HG02981 (cell line): ENCODE results near the gene GPR161.
"Not testable (repeated sequence)": the region's sequence is repeated elsewhere in the genome, so short reads cannot be mapped to it uniquely, and the experiment has no call there.

Experiments
- ATAC-seq: cut with Tn5 transposase; IDR thresholded peaks from one replicate; pipeline ENCODE4 v1.9.1; 2021; ENCODE audit warnings: mild to moderate bottlenecking, moderate library complexity; ENCODE audit not compliant: unreplicated experiment

The GPR161 gene

GRCh38 chr1:168136709-168137514, at the start of gene GPR161:
Gene GPR161, minus strand, starts transcription at chr1:168136930. Its CDS starts 32,080 bp downstream, at chr1:168104850.
- ATAC-seq: no peak

DNA sequence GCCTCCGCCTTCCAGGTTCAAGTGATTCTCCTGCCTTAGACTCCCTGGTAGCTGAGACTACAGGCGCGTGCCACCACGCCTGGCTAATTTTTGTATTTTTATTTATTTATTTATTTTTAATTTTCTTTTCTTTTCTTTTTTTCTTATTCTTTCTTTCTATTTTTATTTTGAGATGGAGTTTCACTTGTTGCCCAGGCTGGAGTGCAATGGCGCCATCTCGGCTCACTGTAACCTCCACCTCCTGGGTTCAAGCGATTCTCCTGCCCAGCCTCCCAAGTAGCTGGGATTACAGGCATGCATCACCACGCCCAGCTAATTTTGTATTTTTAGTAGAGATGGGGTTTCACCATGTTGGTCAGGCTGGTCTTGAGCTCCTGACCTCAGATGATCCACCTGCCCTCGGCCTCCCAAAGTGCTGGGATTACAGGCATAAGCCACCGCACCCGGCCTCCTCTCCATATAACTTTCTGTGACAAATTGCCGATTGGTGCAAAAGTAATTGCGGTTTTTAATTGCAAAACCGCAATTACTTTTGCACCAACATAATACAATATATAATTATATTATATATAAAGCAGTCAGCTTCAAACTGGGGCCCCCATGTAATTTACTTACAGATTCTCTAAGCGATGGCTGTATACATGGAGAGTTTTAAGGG, 44.5 kb upstream of the GPR161 start:
- not testable (repeated sequence) for ATAC-seq

DNA sequence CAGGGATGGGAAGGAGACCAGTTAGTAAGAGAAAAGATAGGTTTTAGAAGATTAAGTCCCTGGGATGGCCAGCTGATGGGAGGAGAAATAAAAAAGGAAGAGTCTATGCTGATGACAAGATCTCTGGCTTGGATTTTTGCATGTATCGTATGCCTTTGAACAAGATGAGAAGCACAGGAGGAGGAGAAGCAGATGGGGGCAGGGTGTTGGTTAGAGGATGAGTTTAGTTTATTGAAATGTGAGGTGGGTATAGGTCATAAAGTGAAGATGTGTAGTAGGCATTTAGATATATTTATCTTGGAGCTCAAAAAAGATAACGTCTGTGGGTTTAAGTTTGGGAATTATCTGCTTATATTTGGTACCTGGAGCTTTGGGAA, 43.4 kb upstream of the GPR161 start:
- no peak for ATAC-seq

GRCh38 chr1:168179438-168180147, 42.9 kb upstream of the GPR161 start:
- no peak for ATAC-seq

DNA sequence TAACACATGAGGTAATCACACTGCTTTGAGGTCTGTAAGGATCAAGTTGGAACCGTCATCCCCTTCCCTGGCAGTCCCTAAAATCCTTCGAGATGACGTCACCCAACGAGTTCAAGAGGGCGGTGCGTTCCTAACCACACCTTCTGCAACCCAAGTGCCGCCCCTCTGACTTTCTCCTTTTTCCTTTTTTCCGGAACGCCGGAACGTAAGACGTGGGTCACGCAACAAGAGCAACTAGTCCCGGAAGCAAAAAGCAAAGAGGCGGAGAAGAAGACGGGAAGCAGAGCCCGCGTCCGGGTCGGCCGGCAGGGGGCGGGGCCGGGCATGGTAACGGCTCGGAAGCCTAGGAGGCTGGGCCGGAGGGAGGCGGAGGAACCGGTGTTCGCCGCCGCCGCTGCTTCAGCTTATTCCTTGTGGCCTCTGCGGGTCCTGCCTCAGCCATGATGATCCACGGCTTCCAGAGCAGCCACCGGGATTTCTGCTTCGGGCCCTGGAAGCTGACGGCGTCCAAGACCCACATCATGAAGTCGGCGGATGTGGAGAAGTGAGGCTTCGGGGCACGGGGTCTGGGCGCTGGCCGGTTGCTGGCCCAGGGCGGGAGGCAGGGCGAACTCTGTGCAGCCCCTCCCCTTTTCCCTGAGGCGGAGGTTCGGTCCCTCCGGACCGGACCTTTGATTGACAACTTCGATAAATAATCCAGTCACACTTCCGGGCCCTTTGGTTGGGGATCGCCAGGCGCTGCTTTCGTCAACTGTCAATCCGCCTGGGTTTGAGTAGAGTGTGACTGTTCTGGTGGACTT, 42.1 kb upstream of the GPR161 start, which contains the start of gene TIPRL:
TIPRL (plus strand) TSS at position 325 of the 800 bp plus-strand sequence; CDS start at position 441, 116 bp downstream.
- peak; percentile 87 for ATAC-seq

DNA sequence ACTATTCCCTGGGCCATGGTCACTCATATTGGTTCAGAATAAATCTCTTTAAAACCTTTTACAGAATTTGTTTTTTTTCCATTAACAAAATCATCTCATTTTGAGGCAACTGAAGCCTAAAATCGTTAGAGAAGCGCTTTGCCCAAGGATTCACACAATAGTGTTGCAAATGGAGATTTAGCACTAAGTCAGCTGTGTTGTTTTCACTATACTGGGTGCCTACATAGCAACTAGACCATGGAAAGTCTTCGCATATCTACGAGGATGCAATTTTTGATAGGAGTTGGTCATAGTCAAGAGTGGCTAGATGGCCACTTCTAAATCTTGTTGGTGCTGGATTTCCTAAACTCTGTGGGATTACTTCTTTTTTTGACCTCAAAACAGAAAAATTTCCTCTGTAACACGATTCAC, 41.5 kb upstream of the GPR161 start:
- ATAC-seq: no peak

DNA sequence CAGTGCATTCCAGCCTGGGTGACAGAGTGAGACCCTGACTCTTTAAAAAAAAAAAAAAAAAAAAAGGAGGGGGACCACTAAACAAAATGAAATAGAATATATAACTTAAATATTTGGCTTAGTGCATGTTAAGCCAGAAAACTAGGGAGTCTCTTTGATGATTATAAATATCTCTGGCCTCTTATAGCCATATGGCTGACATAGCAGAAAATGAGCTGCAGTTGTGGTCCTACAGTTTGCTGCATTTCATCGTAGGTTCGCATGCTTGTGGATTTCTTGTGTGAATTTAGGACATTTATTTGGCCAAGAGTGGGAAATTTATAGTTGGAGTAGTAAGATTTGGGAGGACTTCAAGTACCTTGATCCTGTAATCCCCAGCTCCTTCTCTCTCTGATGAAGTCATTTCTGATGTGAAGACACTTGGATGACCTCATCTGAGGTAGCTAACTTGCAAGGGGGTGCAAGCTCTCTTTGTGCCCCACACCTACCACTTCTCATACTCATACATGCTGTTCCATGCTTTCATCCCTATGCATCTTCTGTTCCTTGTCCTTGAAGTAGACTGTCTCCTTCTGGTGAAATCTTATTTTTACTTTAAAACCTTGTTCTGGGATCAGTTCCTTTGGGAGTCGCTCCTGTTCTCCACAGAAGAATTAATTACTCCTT, 35.7 kb upstream of the GPR161 start:
- ATAC-seq: no peak

GRCh38 chr1:168170564-168171508, 34.1 kb upstream of the GPR161 start:
- ATAC-seq: no peak

DNA sequence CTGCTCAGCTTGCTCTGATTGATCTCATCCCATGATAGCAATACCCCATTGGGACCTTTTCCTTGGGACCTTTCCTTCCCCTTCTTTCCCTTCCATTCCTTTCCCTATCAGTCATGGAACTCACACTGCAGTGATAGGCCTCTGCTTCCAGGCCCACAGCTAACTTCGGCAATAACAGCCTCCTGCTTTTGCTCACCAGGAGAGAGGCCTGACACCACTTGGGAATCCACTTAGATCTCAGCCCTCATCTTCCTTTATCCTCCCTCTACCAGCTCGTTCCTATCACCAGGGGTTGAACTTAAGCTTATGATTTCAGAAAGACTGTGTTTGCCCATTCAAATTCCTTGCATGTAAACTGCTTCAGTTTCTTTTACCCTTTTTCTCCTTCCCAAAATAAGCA, 31.1 kb upstream of the GPR161 start:
- ATAC-seq: no peak

- ATAC-seq: no peak
Measured at GRCh38 chr1:168164771-168165170, 28.0 kb upstream of the GPR161 start.

- ATAC-seq: no peak
Measured at GRCh38 chr1:168163670-168164069, 26.9 kb upstream of the GPR161 start.

GRCh38 chr1:168161459-168161858, 24.7 kb upstream of the GPR161 start:
- no peak for ATAC-seq

GRCh38 chr1:168159979-168160378, 23.2 kb upstream of the GPR161 start:
- ATAC-seq: no peak

DNA sequence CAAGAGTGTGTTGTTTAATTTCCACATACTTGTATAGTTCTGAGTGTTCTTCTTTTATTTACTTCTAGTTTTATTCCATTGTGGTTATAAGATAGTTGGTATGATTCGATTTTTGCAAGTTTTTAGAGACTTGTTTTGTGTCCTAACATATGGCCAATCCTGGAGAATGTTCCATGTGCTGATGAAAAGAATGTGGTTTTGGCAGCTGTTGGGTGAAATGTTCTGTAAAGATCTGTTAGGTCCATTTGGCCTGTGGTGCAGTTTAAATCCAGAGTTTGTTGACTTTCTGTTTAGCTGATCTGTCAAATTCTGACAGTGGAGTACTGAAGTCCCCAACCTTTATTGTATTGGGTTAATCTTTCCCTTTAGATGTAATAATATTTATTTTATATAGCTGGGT, 22.5 kb upstream of the GPR161 start:
- ATAC-seq: no peak

DNA sequence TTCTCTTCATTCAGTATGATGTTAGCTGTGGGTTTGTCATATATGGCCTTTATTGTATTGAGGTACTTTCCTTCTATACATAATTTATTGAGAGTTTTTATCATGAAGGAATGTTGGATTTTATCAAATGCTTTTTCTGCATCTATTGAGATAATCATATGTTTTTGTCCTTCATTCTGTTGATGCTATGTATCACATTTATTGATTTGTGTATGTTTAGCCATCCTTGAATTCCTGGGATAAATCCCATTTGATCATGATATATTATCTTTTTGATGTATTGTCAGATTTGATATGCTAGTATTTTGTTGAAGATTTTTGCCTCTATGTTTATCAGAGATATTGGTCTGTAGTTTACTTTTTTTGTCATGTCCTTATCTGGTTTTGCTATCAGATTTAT, 20.9 kb upstream of the GPR161 start:
- no peak for ATAC-seq

GRCh38 chr1:168155910-168156309, 19.2 kb upstream of the GPR161 start:
- ATAC-seq: no peak

DNA sequence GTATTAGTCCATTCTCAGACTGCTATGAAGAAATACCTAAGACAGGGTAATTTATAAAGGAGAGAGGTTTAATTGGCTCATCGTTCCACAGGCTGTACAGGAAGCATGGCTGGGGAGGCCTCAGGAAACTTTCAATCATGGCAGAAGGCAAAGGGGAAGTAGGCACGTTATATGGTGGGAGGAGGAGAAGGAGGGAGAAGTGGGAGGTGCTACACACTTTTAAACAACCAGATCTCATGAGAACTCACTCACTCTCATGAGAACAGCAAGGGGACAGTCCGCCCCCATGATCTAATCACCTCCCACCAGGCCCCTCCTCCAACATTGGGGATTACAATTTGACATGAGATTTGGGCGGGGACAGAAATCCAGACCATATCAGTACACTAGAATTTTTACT, 18.0 kb upstream of the GPR161 start:
- ATAC-seq: not testable (repeated sequence)

DNA sequence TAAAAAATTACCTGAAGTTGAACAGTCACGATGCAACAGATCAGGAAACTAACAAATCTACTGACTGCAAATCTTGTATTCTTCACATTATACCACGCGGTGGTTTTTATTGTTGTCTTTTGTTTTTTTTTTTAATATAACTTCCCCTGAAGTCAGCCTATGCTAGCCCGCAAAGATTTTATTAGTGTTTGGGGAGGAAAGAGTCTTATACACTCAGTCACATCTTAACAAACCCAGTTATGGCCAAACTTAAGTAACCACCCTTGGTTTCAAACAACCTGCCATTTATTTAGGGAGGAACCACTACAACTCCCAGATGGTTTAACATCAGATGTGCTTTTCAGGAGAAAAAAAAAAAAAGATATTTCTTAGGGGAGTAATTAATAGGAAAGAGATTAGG, 15.2 kb upstream of the GPR161 start:
- ATAC-seq: no peak

- ATAC-seq: no peak
Measured at GRCh38 chr1:168150283-168150682, 13.6 kb upstream of the GPR161 start.
